GM12873 (cell line): Measurements from ENCODE around the gene KBTBD8.

Source experiments
- CTCF ChIP-seq: IDR thresholded peaks from 2 replicates; pipeline ENCODE4 v1.5.1; 2012; ENCODE audit warnings: low read depth, mild to moderate bottlenecking, moderate library complexity, low read length, control low read depth; ENCODE audit not compliant: insufficient read depth; ENCODE audit errors: missing control alignments

Gene KBTBD8

GRCh38 chr3:66997560-66998112 lies 471 bp upstream of the KBTBD8 start:
- no peak for TF ChIP-seq CTCF

GRCh38 chr3:66998904-66999235 lies 763 bp downstream of the KBTBD8 start:
- no peak for TF ChIP-seq CTCF

- TF ChIP-seq CTCF: no peak
These were observed 1.9 kb downstream of the KBTBD8 start for GRCh38 chr3:67000009-67000408.

- TF ChIP-seq CTCF: no peak
These were observed 3.2 kb downstream of the KBTBD8 start for GRCh38 chr3:67001086-67001861.

- TF ChIP-seq CTCF: no peak
These were observed 7.9 kb downstream of the KBTBD8 start for GRCh38 chr3:67005974-67006373.

GRCh38 chr3:67006460-67006859 lies 8.4 kb downstream of the KBTBD8 start:
- TF ChIP-seq CTCF: no peak

GRCh38 chr3:67008388-67008787 lies 10.3 kb downstream of the KBTBD8 start:
- no peak for TF ChIP-seq CTCF
